ENCODE results near the gene SNTG2. TPM values are rescaled to one million over a fixed set of nuclear protein-coding genes. Genes with fewer than 3 reads are reported as not detected.

The SNTG2 gene
- total RNA-seq, 1 donor from 2014 or later, result 0.47 TPM

DNA sequence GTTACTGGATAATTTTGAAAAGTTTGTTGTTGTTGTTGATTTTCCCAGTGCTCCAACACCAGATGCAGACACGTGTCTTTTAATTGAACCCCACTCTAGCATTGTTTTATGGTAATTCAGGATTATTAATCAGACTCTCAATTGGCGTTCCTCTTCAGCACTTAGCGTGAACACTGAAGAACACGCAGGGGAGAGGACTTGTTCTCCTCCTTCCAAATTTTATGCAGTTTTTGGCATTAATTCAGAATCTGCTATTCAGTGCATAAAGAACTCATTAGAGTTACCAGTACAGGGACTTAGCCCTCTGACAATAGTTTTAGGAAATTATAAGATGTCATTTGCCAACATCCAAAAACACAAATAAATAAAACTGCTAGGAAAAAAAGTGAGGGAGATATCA, 75.5 kb downstream of the SNTG2 start:
- TF ChIP-seq, protein P1, sequence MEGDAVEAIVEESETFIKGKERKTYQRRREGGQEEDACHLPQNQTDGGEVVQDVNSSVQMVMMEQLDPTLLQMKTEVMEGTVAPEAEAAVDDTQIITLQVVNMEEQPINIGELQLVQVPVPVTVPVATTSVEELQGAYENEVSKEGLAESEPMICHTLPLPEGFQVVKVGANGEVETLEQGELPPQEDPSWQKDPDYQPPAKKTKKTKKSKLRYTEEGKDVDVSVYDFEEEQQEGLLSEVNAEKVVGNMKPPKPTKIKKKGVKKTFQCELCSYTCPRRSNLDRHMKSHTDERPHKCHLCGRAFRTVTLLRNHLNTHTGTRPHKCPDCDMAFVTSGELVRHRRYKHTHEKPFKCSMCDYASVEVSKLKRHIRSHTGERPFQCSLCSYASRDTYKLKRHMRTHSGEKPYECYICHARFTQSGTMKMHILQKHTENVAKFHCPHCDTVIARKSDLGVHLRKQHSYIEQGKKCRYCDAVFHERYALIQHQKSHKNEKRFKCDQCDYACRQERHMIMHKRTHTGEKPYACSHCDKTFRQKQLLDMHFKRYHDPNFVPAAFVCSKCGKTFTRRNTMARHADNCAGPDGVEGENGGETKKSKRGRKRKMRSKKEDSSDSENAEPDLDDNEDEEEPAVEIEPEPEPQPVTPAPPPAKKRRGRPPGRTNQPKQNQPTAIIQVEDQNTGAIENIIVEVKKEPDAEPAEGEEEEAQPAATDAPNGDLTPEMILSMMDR (conservative IDR thresholded peaks at IDR 0.05), result no peak
- H3K27ac Mint-ChIP-seq (ENCODE audit: unreplicated experiment), result no peak overlapping the region
- H3K4me1 Mint-ChIP-seq, result no peaks in the 10 kb centered on the region
- no peak overlapping the region for H3K4me3 Mint-ChIP-seq
- DNase-seq (ENCODE audit: low read depth, low spot score), result no peak
- peaks cover 5% of the 10 kb centered on the region for H3K9me3 Mint-ChIP-seq
- H3K27me3 Mint-ChIP-seq (ENCODE audit: low read depth), result no peaks in the 10 kb centered on the region
- no peaks in the 10 kb centered on the region for H3K36me3 Mint-ChIP-seq (ENCODE audit: low read depth)

DNA sequence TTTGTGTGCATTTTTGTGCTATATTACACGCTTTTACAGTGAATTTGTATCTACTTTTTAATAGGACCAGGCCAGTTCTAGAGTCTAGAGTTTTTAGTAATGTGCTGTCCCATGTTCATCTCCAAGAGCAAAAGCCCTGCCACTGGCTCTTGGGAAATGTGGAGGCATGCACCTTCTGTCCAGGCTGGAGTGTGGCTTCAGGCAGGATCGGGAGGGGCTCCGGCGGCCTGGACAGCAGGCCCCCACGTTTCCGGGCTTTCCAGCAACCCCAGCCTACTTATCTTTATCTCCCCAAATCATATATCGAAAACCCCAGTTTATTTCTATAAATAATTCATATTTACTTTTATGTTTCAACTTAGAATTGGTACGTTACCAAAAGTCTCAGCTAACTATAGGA, 78.2 kb downstream of the SNTG2 start:
- DNase-seq (ENCODE audit: low read depth, low spot score), result no peak
- H3K27ac Mint-ChIP-seq (ENCODE audit: unreplicated experiment), result no peak overlapping the region
- TF ChIP-seq, protein P1 (conservative IDR thresholded peaks at IDR 0.05), result no peak
- H3K4me1 Mint-ChIP-seq, result no peaks in the 10 kb centered on the region
- H3K36me3 Mint-ChIP-seq (ENCODE audit: low read depth), result no peaks in the 10 kb centered on the region
- H3K27me3 Mint-ChIP-seq (ENCODE audit: low read depth), result no peaks in the 10 kb centered on the region
- H3K4me3 Mint-ChIP-seq, result no peak overlapping the region
- H3K9me3 Mint-ChIP-seq, result no peaks in the 10 kb centered on the region

DNA sequence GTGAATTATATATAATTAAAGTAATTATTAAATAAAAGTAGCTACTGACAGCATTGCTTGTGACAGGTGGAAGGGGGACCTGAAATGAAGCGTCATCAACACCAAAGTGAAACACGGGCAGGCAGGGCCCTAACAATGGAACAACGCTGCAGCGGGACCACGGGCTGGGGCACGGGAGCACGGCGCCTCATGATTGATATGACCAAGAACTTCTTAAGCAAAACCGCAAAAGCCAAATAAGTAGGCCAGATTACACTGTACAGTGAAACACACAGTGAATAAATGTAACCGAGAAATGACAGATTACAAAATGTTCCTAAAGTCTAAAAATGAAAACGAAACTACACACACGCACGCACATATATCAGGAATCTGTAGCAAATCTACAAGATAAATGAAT, 81.4 kb downstream of the SNTG2 start:
- TF ChIP-seq, protein P1 (conservative IDR thresholded peaks at IDR 0.05), result no peak
- Mint-ChIP-seq H3K27ac (ENCODE audit: unreplicated experiment) (no peak overlapping the region), H3K4me1 (peaks cover 12% of the 10 kb centered on the region), H3K9me3 (peaks cover 6% of the 10 kb centered on the region), H3K27me3 (ENCODE audit: low read depth) (no peaks in the 10 kb centered on the region), H3K4me3 (no peak overlapping the region), H3K36me3 (ENCODE audit: low read depth) (no peaks in the 10 kb centered on the region)
- DNase-seq (ENCODE audit: low read depth, low spot score), result no peak

DNA sequence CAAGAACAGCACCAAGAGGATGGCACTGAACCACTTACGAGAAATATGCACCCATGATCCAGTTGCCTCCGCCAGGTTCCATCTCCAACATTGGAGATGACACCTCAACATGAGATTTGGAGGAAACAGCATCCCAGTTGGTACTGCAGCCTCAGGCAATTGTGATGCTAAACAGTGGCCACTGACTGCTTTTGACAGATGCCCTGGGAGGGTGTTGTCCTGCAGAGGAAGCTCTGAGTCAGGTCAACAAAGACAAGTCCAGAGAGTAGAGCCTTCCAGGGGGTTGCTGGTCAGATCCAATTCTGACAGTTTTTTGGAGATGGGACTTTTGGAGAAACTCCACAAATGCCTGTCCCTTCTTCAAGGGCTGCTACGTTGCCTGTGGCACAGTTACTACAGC, 82.4 kb downstream of the SNTG2 start:
- no peaks in the 10 kb centered on the region for H3K36me3 Mint-ChIP-seq (ENCODE audit: low read depth)
- peaks cover 6% of the 10 kb centered on the region for H3K9me3 Mint-ChIP-seq
- peaks cover 12% of the 10 kb centered on the region for H3K4me1 Mint-ChIP-seq
- H3K27me3 Mint-ChIP-seq (ENCODE audit: low read depth), result no peaks in the 10 kb centered on the region
- H3K4me3 Mint-ChIP-seq, result no peak overlapping the region
- H3K27ac Mint-ChIP-seq (ENCODE audit: unreplicated experiment), result no peak overlapping the region
- DNase-seq (ENCODE audit: low read depth, low spot score), result no peak
- TF ChIP-seq, protein P1 (conservative IDR thresholded peaks at IDR 0.05), result no peak

DNA sequence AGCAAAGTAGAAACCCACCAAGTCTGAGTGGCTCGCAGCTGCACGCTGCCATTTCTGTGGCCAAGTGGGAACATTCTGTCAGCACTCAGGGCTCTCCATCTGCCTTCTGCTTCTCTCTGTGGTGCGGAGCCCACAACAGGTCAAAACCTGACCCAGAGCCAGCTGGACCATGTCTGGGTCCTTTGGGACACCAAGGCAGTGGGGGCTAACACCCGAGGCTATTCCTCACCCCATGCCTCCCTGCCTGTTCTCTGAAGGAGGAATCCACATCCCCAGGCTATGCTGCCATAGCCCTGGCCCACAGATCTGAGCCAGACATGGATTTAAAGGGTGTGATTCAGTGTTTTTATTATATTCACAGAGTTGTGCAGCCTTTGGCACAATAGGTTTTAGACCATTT, 86.4 kb downstream of the SNTG2 start:
- DNase-seq (ENCODE audit: low read depth, low spot score), result no peak
- H3K4me1 Mint-ChIP-seq, result peaks cover 15% of the 10 kb centered on the region
- TF ChIP-seq, protein P1 (conservative IDR thresholded peaks at IDR 0.05), result no peak
- H3K36me3 Mint-ChIP-seq (ENCODE audit: low read depth), result peaks cover 2% of the 10 kb centered on the region
- H3K4me3 Mint-ChIP-seq, result no peak overlapping the region
- H3K9me3 Mint-ChIP-seq, result peaks cover 6% of the 10 kb centered on the region
- H3K27ac Mint-ChIP-seq (ENCODE audit: unreplicated experiment), result no peak overlapping the region
- no peaks in the 10 kb centered on the region for H3K27me3 Mint-ChIP-seq (ENCODE audit: low read depth)

DNA sequence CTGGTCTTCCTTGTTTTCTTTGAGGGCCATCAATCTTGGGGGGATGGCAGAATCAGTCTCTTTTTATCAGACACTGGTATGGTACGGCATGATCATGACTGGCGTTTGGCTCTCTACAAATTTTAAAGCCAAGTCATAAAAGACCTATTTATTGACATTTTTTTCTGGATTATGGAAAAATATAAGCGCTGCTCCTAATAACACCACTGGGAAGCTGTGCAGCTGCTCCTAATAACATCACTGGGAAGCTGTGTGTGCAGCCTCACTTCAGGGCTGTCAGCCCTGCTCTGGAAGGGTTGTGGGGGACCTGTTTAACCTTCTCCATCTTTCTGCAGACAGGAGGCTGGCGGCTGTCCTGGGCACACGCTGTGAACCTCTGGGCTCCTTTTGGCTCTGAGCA, 88.9 kb downstream of the SNTG2 start:
- Mint-ChIP-seq H3K27ac (ENCODE audit: unreplicated experiment) (no peak overlapping the region), H3K36me3 (ENCODE audit: low read depth) (peaks cover 12% of the 10 kb centered on the region), H3K4me1 (peaks cover 14% of the 10 kb centered on the region), H3K9me3 (peaks cover 19% of the 10 kb centered on the region), H3K4me3 (no peak overlapping the region), H3K27me3 (ENCODE audit: low read depth) (no peaks in the 10 kb centered on the region)
- TF ChIP-seq, protein P1 (conservative IDR thresholded peaks at IDR 0.05), result no peak
- DNase-seq (ENCODE audit: low read depth, low spot score), result no peak
